Kidney epithelial cell (primary cell): ENCODE measurements around the gene ST6GAL1. TPM values are rescaled to one million over a fixed set of nuclear protein-coding genes. Genes with fewer than 3 reads are reported as not detected.

Source experiments
- DNase-seq: peaks from one replicate; pipeline ENCODE4 v3.0.0-alpha.2; 2010; ENCODE audit warnings: low read depth
- H3K27me3 ChIP-seq: 2 replicates; pipeline ENCODE4 v1.6.0; 2011; ENCODE audit warnings: low read length; ENCODE audit not compliant: control insufficient read depth, insufficient read depth
- H3K36me3 ChIP-seq: 2 replicates; pipeline ENCODE4 v1.5.1; 2011; ENCODE audit warnings: low read length; ENCODE audit not compliant: control insufficient read depth, insufficient read depth
- H3K4me3 ChIP-seq: 2 replicates; pipeline ENCODE4 v1.5.1; 2011; ENCODE audit warnings: low read depth, mild to moderate bottlenecking, control low read depth, low read length
- total RNA-seq: library from RNA; depleted of rRNA; stranded (reverse); fragments of >200 nt; gene quantifications from 2 replicates; pipeline ENCODE4 v1.2.3, GENCODE V29; 2015
- TF ChIP-seq, protein P1 (sequence below): IDR thresholded peaks from 2 replicates; pipeline ENCODE4 v1.5.1; 2011; ENCODE audit warnings: mild to moderate bottlenecking, moderate library complexity, low read length, control low read depth, inconsistent platforms; ENCODE audit not compliant: insufficient read depth, poor library complexity, severe bottlenecking

Gene ST6GAL1
- total RNA-seq, 1 donor from 2014 or later = 44.7 TPM

DNA sequence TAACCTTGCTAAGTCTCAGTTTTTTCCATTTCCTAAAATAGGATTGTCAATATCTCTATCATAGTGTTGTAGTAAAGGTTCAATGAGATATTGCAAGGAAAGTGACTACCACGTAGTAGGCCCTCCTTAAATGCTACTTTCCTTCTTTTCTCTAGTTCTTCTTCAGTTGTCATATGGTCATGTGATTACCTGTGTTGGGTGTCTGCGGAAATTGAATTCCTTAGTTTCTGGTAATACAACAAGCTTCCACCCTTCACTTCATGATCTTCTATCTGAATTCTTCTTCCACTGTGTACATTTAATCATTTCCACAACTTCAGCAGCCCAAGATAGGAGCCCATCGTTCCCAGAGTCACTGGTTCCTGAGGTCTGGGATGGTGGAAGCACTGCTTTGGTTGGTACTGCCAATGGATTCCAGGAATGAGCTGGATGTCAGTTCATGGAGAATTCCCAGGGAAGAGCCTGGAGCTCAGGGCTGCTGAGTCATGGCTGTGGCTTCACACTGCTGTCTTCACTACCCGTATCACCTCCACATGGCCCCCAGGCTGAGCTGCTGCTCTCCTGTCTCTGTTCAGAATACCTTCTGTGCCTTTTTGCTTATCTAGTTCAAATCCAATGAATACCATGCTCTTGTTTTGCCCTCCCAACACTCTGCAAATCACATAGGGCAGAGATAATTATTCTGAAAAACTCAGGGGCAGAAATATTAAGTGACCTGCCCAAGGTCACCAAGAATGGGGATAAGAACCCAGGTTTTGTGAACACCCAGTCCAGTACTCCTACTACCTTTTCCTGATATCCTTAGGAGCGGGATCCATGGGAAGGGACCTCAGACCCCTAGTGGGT, 110.4 kb downstream of the ST6GAL1 start:
- TF ChIP-seq, protein P1, sequence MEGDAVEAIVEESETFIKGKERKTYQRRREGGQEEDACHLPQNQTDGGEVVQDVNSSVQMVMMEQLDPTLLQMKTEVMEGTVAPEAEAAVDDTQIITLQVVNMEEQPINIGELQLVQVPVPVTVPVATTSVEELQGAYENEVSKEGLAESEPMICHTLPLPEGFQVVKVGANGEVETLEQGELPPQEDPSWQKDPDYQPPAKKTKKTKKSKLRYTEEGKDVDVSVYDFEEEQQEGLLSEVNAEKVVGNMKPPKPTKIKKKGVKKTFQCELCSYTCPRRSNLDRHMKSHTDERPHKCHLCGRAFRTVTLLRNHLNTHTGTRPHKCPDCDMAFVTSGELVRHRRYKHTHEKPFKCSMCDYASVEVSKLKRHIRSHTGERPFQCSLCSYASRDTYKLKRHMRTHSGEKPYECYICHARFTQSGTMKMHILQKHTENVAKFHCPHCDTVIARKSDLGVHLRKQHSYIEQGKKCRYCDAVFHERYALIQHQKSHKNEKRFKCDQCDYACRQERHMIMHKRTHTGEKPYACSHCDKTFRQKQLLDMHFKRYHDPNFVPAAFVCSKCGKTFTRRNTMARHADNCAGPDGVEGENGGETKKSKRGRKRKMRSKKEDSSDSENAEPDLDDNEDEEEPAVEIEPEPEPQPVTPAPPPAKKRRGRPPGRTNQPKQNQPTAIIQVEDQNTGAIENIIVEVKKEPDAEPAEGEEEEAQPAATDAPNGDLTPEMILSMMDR = no peak
- DNase-seq = no peak
- Histone ChIP-seq H3K36me3 (peaks cover 1% of the 10 kb centered on the region), H3K4me3 (no peak overlapping the region), H3K27me3 (no peaks in the 10 kb centered on the region)

DNA sequence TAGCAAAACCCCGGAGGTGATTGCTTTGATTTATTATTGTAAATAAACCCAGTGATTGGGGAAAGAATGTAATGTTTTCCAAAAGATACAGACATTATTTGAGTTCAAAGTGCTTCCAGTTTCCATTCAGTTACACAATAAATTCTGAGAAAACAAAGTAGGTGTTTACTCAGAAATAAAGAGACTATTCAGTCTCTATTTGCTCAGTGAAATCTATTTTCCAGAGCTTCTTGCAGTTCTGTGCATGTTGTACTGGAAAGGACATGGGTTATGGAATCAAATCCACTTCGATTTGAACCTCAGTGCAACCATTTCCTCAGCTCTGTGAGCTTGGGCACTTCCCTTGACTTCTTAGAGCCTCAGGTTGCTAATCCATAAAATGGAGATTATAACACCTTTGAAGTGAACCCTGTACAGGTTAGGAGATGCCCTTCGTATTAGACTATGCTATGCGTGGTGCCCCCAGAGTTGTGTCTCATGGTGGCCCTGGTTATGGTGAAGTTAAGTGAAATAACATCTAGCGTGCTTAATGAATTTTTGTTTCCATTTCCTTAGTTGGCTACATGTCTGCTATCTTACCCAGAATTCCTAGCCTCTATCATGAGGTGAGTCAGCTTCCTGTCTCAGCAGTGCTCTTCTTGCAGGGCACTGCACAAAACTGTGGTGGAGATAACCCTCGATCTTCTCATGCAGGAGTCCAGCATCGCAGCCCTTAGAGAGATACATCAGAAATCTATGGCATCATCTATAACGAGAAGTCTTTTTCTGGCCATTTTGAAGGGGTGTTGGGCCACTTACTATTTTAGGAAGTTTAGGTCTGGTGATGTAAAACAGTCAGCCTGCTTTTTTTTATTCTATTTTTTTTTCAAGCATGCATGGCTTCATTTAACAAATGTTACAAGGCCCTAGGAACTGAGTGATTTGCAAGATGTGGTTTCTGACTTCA, 111.3 kb downstream of the ST6GAL1 start:
- peaks cover 1% of the 10 kb centered on the region for H3K36me3 ChIP-seq
- H3K27me3 ChIP-seq = no peaks in the 10 kb centered on the region
- no peak for DNase-seq
- no peak overlapping the region for H3K4me3 ChIP-seq
- TF ChIP-seq, protein P1 = no peak

DNA sequence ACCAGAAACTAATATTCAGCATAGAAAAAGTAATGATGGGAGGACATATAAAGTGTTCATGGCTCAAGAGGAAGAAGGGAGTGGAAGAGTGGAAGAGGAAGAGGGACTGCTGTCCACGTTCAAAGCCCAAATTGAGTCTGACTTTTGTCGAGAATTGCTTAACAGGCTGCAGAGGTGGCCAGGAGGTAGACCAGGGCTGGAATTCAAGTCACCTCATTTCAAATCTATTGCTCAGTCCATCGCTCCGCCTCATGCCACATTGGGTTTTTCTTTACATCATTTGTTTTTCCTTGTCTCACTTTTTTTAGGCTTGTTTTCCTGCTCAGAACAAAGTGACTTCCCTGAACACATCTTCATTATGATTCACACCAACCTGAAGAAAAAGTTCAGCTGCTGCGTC, 112.0 kb downstream of the ST6GAL1 start:
- TF ChIP-seq, protein P1 = no peak
- Histone ChIP-seq H3K36me3 (peaks cover 1% of the 10 kb centered on the region), H3K4me3 (no peak overlapping the region), H3K27me3 (no peaks in the 10 kb centered on the region)
- no peak for DNase-seq

DNA sequence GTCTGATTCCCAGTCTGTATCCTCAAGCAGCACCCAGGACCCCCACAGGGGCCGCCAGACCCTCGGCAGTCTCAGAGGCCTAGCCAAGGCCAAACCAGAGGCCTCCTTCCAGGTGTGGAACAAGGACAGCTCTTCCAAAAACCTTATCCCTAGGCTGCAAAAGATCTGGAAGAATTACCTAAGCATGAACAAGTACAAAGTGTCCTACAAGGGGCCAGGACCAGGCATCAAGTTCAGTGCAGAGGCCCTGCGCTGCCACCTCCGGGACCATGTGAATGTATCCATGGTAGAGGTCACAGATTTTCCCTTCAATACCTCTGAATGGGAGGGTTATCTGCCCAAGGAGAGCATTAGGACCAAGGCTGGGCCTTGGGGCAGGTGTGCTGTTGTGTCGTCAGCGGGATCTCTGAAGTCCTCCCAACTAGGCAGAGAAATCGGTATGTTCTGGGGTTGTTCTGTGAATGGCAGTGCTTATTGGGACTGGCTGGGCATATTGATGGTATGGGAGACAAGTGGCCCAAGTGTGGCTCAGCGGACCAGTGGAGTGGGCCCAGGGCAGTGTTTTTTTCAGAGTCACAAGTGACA, 112.6 kb downstream of the ST6GAL1 start:
- TF ChIP-seq, protein P1 = no peak
- Histone ChIP-seq H3K27me3 (no peaks in the 10 kb centered on the region), H3K4me3 (no peak overlapping the region), H3K36me3 (peaks cover 1% of the 10 kb centered on the region)
- no peak for DNase-seq

DNA sequence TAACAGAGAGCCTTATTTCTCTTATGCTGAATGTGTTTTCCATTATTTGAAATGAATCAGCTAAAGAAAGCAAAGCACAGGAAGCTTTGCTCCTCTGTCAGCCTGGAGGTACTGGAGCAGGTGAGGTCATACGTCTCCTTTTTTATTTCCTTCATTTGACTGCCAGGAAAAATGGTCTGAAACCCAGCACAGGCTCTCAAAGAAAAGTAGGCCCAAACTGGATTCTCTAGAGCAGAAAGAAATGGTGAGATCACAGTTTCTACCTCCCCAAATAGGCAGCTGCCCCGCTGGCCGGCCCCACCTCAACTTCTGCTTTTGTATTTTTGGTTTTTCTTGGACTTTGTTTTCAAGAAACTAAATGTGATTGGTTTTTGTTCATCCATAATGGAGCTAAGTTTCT, 113.9 kb downstream of the ST6GAL1 start:
- no peak for DNase-seq

More for the DNA sequence above, 113.9 kb downstream of the ST6GAL1 start:
- TF ChIP-seq, protein P1 = no peak
- Histone ChIP-seq H3K27me3 (no peaks in the 10 kb centered on the region), H3K36me3 (peaks cover 1% of the 10 kb centered on the region), H3K4me3 (no peak overlapping the region)
